ENCODE data around the gene MPV17L.
"Not testable (repeated sequence)": the region's sequence is repeated elsewhere in the genome, so short reads cannot be mapped to it uniquely, and the experiment has no call there.

- TF ChIP-seq CTCF, POLR2A (IDR thresholded peaks at IDR 0.05): not testable (repeated sequence)
Measured at GRCh38 chr16:15442140-15442539, 46.6 kb downstream of the MPV17L start.
